GM18909 (cell line): Measurements from ENCODE around the gene TXNDC8.
A peak's percentile ranks its signal among the peaks of the same experiment; 100 is the strongest.
"Not testable (repeated sequence)": the region's sequence is repeated elsewhere in the genome, so short reads cannot be mapped to it uniquely, and the experiment has no call there.

Experiments used
- ATAC-seq: cut with Tn5 transposase; IDR thresholded peaks from one replicate; pipeline ENCODE4 v1.9.1; 2021; ENCODE audit warnings: mild to moderate bottlenecking; ENCODE audit not compliant: unreplicated experiment, poor library complexity

TXNDC8 gene

GRCh38 chr9:110329639-110330230 is 7.9 kb downstream of the TXNDC8 start:
- ATAC-seq, result no peak

GRCh38 chr9:110328763-110329162 is 8.9 kb downstream of the TXNDC8 start:
- ATAC-seq, result no peak

- no peak for ATAC-seq
These were observed 9.9 kb downstream of the TXNDC8 start for GRCh38 chr9:110327716-110328115.

DNA sequence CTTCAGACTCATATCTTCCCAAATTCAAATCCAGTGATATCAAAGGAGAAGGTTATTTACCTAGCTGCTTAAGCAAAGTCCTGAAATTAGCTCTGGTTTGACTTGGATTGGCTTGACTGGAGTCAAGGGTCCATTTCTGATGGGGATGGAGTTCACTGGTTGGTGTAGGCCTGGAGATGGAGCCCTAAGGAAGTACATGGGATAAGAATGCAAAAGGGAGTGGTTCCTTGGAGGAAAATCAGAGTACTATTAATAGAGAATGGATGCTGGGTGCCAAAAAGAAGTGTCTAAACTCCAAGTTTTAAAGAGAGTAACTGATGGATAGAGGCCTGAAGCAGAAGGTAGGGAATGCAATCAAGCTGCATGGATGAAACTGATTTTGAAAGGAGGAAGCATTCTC is 13.8 kb downstream of the TXNDC8 start:
- ATAC-seq, result no peak

- no peak for ATAC-seq
These were observed 16.8 kb downstream of the TXNDC8 start for GRCh38 chr9:110320651-110321445.

GRCh38 chr9:110319781-110320492 is 17.7 kb downstream of the TXNDC8 start:
- ATAC-seq, result no peak

DNA sequence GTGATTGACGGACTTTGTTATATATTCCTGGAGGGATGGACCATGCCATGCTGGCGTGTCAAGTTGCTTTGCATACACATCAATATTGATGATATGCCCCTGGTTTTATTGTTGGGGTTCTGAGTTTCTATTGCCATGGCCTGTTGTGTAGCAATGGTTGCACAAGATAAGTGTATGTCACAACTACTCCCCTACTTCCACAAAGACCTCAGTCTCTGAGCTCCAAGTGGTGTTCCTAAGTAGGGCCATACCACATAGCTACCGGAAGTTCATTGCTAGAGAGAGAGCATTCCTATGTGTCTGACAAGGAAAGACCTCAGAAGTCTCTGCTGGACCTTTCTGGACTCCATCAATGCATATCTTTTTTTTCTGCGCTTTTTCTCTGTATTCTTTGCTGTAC is 19.8 kb downstream of the TXNDC8 start:
- no peak for ATAC-seq

- peak; percentile 98 for ATAC-seq
These were observed 21.2 kb downstream of the TXNDC8 start for GRCh38 chr9:110316261-110317075.

DNA sequence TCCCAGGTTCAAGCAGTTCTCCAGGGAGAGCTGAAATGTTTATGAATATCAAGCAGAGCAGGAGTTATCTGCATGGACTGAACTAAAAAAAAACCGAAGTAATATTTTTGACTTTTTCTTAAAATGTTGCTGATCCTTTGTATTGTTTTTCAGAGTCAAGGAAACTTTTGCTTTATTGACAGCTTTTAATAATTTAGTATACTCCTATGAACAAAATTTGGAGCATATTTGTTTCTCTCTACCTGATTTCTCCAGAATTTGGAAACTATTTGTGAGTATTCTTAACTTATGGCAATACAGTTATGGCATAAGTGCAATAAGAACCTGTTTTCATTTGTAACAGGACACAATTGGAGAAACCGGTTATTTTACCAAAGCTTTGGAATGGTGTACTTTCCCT is 25.7 kb downstream of the TXNDC8 start:
- not testable (repeated sequence) for ATAC-seq

GRCh38 chr9:110309681-110310080 is 28.0 kb downstream of the TXNDC8 start:
- no peak for ATAC-seq

GRCh38 chr9:110308633-110309038 is 29.0 kb downstream of the TXNDC8 start:
- peak; percentile 69 for ATAC-seq

DNA sequence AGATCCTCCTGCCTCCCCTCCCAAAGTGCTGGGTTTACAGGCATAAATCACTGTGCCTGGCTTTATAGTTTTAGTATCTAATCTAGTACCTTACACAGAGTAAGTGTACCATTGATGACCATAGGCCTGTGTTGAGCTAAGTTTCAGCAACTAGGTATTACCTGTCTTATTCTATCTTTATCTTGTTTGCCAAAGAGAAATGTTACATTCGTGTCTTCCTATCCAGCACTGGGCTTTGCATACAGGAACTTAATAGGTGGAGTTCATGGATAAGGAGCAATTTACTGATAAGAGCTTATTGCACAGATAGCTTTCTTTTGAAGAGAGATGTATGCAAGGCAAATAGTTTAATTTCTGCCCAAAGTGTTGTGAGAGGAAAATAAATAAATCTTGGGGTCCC is 30.5 kb downstream of the TXNDC8 start:
- ATAC-seq, result no peak

GRCh38 chr9:110303133-110303532 is 34.5 kb downstream of the TXNDC8 start:
- no peak for ATAC-seq

- ATAC-seq, result no peak
These were observed 39.5 kb downstream of the TXNDC8 start for GRCh38 chr9:110298043-110298605.

DNA sequence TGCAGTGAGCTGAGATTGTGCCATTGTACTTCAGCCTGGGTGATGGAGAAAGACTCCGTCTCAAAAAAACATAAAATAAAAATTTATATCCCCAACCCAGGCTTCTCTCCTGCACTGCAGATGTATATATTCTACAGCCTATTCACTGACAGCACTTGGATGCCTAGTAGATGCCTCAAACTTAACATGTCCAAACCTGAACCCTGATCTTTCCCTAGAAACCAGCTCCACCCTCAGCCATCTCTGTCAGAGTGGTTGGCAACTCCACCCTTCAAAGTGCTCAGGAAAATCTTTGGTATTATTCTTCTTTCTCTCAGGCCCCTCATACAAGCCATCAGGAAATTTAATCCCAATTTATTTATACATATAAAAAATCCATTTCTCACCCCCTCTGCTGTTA is 44.4 kb downstream of the TXNDC8 start:
- ATAC-seq, result no peak

GRCh38 chr9:110291921-110292557 is 45.6 kb downstream of the TXNDC8 start:
- ATAC-seq, result no peak

DNA sequence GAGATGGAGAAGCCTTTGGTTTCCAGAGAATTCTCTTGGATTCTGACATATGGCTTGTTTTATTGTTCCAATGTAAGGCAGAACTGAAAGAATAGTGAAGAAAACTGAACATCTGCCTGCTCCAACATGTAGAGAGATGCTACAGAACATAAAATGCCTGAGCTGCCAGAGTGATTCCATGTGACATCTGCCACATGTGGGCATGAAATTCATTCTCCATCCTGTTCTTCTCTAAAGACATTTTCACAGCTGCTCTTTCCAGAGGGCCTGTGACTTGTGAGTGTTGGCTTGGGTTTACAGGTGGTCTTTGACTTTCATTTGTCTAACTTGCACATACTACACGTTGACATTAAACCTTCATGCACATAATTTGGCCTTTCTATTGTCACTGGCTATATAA is 47.7 kb downstream of the TXNDC8 start:
- ATAC-seq, result no peak

DNA sequence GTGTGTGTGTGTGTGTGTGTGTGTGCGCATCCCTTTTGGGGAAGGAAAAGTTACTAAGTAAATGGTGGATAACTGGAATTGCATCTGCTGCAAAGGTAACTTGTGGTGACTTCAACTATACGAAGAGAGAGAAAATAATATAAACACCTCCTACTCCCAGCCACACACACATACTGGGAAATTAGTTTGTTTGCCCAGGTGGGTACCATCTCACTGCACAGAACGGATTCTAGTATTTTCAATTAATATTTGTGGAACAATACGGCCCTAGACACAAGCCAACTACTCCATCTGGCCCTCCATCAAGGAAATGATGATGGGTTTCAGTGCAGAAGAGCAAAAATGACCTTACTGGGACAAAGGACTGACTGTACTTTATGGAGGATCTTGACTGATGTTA is 49.2 kb downstream of the TXNDC8 start:
- no peak for ATAC-seq

DNA sequence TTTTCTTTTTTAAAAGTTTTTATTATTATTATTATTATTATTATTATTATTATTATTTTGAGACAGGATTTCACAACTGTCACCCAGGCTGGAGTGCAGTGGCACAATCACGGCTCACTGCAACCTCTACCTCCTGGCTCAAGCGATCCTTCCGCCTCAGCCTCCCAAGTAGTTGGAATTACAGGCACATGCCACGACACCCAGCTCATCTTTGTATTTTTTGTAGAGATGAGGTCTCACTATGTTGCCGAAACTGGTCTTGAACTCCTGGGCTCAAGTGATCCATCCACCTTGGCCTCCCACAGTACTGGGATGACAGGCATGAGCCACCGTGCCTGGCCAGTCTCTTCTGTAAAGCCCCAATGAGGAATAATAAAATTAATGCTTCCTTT is 50.4 kb downstream of the TXNDC8 start:
- no peak for ATAC-seq
